Aorta (tissue), 5 donors: ENCODE measurements around the gene DAPK1. TPM values are rescaled to one million over a fixed set of nuclear protein-coding genes. Genes with fewer than 3 reads are reported as not detected.

Source experiments
- ATAC-seq: fragments of 200-7000 bp; cut with Tn5 transposase; one replicate; pipeline ENCODE4 v1.9.1; 2022; ENCODE audit warnings: moderate library complexity; ENCODE audit not compliant: low FRiP score
- DNase-seq, 2 donors: peaks; one replicate each; pipeline ENCODE4 v3.0.0-alpha.2; 2020
- H3K27ac ChIP-seq, 2 donors: one replicate each; pipeline ENCODE4 v1.5.1; 2013; ENCODE audit warnings: low read length in 2 of 2, mild to moderate bottlenecking in 2 of 2, moderate library complexity in 2 of 2, control low read depth in 1 of 2, inconsistent platforms in 1 of 2, low read depth in 1 of 2
- H3K27me3 ChIP-seq, 2 donors: one replicate each; pipeline ENCODE4 v1.6.1; 2013; ENCODE audit warnings: control low read depth in 1 of 2, low read length in 1 of 2, mild to moderate bottlenecking in 1 of 2, moderate library complexity in 1 of 2; ENCODE audit not compliant: insufficient read depth in 2 of 2, control insufficient read depth in 1 of 2
- H3K36me3 ChIP-seq, 2 donors: one replicate each; pipeline ENCODE4 v1.6.1; 2013; ENCODE audit warnings: control low read depth in 1 of 2, low read length in 1 of 2, mild to moderate bottlenecking in 1 of 2; ENCODE audit not compliant: insufficient read depth in 2 of 2, control insufficient read depth in 1 of 2
- H3K4me1 ChIP-seq, 2 donors: one replicate each; pipeline ENCODE4 v1.6.1; 2013; ENCODE audit warnings: low read length in 2 of 2, control low read depth in 1 of 2, mild to moderate bottlenecking in 1 of 2, moderate library complexity in 1 of 2; ENCODE audit not compliant: insufficient read depth in 2 of 2, control insufficient read depth in 1 of 2
- H3K4me3 ChIP-seq, 2 donors: one replicate each; pipeline ENCODE4 v1.5.1; 2013; ENCODE audit warnings: low read length in 2 of 2, control low read depth in 1 of 2, mild to moderate bottlenecking in 1 of 2
- H3K9me3 ChIP-seq: one replicate; pipeline ENCODE4 v1.6.1; 2013; ENCODE audit warnings: mild to moderate bottlenecking, low read length; ENCODE audit not compliant: control insufficient read depth
- WGBS, 2 donors: extraction: QIAGEN DNeasy Blood & Tissue Kit; methylation state at CpG; one replicate each; pipeline ENCODE4 v1.1.7; 2013; 5-methylcytosine and 5-hydroxymethylcytosine counted together
- intact Hi-C, 2 donors: fragments of 100-400 bp; cut with DNase I; formaldehyde crosslinking; loops; one replicate each; pipeline versions ENCODE4 v1.14.2 to v1.15.0; 2022
- polyA plus RNA-seq, 2 donors: library from polyadenylated mRNA; stranded (reverse); fragments of 200-250 nt; gene quantifications; one replicate each; pipeline ENCODE4 v1.2.3, GENCODE V29; 2013
- total RNA-seq, 2 donors: library from RNA; stranded (reverse); fragmentation: NEBNext Ultra II Directional; extraction: Animal tissue kit (Norgen Biotek cat#: 25700); gene quantifications; one replicate each; pipeline ENCODE4 v1.2.1, GENCODE V29; 2021
- donor health status: healthy with polysubstance abuse.
- donor health status: Bipolar disorder and iron deficiency.
- donor health status: DM: no; HTN: no; CAD: no.
- donor health status: DM: no; HTN: no; CAD: no.
- donor health status: DM: yes; HTN: yes; CAD: no.

The DAPK1 gene
- total and polyA plus RNA-seq, 4 donors, result 6.5 to 41.7 (median 21.7) TPM

GRCh38 chr9:87629104-87629503, 131.4 kb downstream of the DAPK1 start:
- Histone ChIP-seq H3K36me3 (no peaks in the 10 kb centered on the region), H3K27ac (no peak overlapping the region), H3K27me3 (no peaks in the 10 kb centered on the region), H3K4me1 (no peaks in the 10 kb centered on the region), H3K4me3 (no peak overlapping the region), H3K9me3 (peaks cover 2% of the 10 kb centered on the region)
- ATAC-seq (no peak), DNase-seq (no peak)
- intact Hi-C loops, result no loop called here
- WGBS, 2 donors, result 83 to 92% methylated on average over 6 of the region's 6 CpGs

GRCh38 chr9:87630266-87630665, 132.6 kb downstream of the DAPK1 start:
- Histone ChIP-seq H3K27me3 (no peaks in the 10 kb centered on the region), H3K4me1 (no peaks in the 10 kb centered on the region), H3K36me3 (no peaks in the 10 kb centered on the region), H3K4me3 (no peak overlapping the region), H3K9me3 (no peaks in the 10 kb centered on the region), H3K27ac (no peak overlapping the region)
- DNase-seq (no peak), ATAC-seq (no peak)
- 94 to 99% methylated on average over 3 of the region's 3 CpGs for WGBS, 2 donors
- intact Hi-C loops, result no loop called here

GRCh38 chr9:87630846-87631245, 133.2 kb downstream of the DAPK1 start:
- DNase-seq (no peak), ATAC-seq (no peak)
- H3K27me3 ChIP-seq, result no peaks in the 10 kb centered on the region
- no peaks in the 10 kb centered on the region for H3K9me3 ChIP-seq
- H3K27ac ChIP-seq, result no peak overlapping the region
- no peaks in the 10 kb centered on the region for H3K4me1 ChIP-seq
- no peak overlapping the region for H3K4me3 ChIP-seq
- intact Hi-C loops, result no loop called here
- WGBS, 2 donors, result 91 to 96% methylated on average over 3 of the region's 3 CpGs
- H3K36me3 ChIP-seq, result no peaks in the 10 kb centered on the region

DNA sequence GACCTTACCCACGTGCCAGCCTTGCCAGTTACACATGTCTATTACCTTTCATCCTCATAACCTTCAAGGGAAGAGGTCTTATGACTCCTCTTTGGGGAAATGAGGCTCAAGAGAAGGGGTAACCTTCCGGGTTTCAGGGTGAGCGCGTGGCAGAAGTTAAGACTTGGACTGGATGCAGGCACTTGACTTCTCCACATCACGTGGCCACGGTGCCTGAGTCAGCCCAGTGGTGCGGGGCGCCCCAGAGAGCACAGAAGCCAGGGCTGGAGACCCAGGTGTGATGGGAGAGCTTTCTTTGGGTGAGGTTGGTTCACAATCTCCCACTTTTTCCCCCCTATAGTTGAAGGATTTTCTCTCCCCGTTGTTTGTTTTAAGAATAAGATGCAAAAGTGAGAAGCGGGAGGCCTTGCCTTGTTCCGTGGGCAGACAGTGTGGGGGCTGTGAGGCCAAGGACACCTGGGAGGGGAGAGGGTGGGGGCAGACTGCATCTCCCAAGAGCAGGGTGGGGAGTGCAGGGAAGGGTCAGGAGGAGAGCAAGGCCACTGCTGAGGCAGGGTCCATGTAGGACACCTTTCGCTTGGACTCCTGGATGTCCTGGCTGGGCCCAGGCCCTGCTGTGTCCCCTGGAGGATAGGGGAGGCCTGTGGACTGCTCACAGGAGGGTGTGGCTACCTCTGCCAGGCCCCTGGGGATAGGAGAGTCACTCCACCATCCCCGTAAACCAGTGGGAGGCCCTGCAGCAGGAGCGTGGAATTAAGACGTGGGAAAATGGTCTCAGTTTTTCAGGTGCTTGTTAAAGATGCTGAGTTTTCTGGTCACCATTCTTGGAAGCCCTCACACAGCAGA, 138.2 kb downstream of the DAPK1 start:
- Histone ChIP-seq H3K36me3 (no peaks in the 10 kb centered on the region), H3K27me3 (no peaks in the 10 kb centered on the region), H3K4me1 (no peaks in the 10 kb centered on the region), H3K27ac (no peak overlapping the region), H3K4me3 (no peak overlapping the region), H3K9me3 (no peaks in the 10 kb centered on the region)
- ATAC-seq (no peak), DNase-seq (peak in 1 of 2 donors; percentile 62)
- intact Hi-C loops, result no loop called here
- 93 to 95% methylated on average over 15 of the region's 15 CpGs for WGBS, 2 donors

DNA sequence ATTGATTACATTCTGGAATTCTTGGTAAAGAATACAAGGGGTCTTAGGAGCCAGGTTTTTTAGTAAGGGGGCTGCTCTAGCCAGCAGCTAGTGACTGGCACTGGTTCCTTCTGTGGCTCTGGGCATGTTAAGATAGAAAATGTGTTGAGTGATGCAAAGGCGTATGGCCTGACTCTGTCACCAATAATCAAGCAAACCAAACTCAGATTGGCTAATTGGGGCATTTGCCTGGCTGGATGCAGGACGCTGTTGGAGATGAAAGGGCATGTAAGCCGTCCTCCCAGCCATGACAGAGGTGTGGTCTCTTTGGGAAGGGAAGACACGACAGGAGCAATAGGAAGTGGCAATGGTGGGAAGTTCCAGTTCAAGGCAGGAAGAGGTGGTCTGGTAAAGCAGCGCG, 140.6 kb downstream of the DAPK1 start:
- ATAC-seq, result no peak
- WGBS, 2 donors, result 95 to 96% methylated on average over 6 of the region's 6 CpGs
- no peaks in the 10 kb centered on the region for H3K4me1 ChIP-seq

GRCh38 chr9:87639949-87640348, 142.3 kb downstream of the DAPK1 start:
- DNase-seq (no peak), ATAC-seq (no peak)
- no peak overlapping the region for H3K4me3 ChIP-seq
- H3K4me1 ChIP-seq, result no peaks in the 10 kb centered on the region
- H3K27ac ChIP-seq, result no peak overlapping the region
- 50 to 53% methylated on average over 4 of the region's 4 CpGs for WGBS, 2 donors
- H3K36me3 ChIP-seq, result no peaks in the 10 kb centered on the region
- H3K27me3 ChIP-seq, result no peaks in the 10 kb centered on the region
- no peaks in the 10 kb centered on the region for H3K9me3 ChIP-seq
- intact Hi-C loops, result no loop called here

More for the DNA sequence above, 140.6 kb downstream of the DAPK1 start:
- intact Hi-C loops, result no loop called here
- peak in 1 of 2 donors; percentile 12 for DNase-seq
- Histone ChIP-seq H3K4me3 (no peak overlapping the region), H3K36me3 (no peaks in the 10 kb centered on the region), H3K27me3 (no peaks in the 10 kb centered on the region), H3K27ac (no peak overlapping the region), H3K9me3 (no peaks in the 10 kb centered on the region)

- ATAC-seq (peak; percentile 23), DNase-seq (no peak)
- H3K27me3 ChIP-seq, result no peaks in the 10 kb centered on the region
- 7 to 12% methylated on average over 5 of the region's 5 CpGs for WGBS, 2 donors
- H3K36me3 ChIP-seq, result no peaks in the 10 kb centered on the region
- H3K9me3 ChIP-seq, result no peaks in the 10 kb centered on the region
- H3K27ac ChIP-seq, result no peak overlapping the region
- H3K4me3 ChIP-seq, result no peak overlapping the region
- intact Hi-C loops, result no loop called here
- H3K4me1 ChIP-seq, result no peaks in the 10 kb centered on the region
Observed at GRCh38 chr9:87640385-87640795, 142.7 kb downstream of the DAPK1 start.

DNA sequence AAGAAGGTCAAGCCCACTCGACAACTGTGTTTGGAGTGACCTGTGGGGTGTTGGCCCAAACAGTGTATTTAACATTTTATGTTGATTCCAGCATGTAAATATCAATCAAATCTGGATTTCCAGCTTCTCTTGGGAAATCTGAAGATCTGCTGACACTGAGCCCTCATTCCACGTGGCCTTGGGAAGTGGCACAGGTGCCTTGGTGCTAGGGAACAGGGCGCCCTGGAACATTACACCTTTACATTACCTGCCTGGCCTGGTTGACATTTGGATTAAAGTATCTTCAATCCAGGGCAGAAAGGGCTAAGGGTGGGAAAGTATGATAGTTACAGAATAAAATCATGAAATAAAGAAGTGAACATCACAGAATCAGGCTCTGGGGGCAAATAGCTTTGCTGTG, 143.4 kb downstream of the DAPK1 start:
- DNase-seq, result no peak
- ATAC-seq, result no peak
- Histone ChIP-seq H3K9me3 (no peaks in the 10 kb centered on the region), H3K4me1 (no peaks in the 10 kb centered on the region), H3K4me3 (no peak overlapping the region), H3K27me3 (no peaks in the 10 kb centered on the region), H3K36me3 (no peaks in the 10 kb centered on the region), H3K27ac (no peak overlapping the region)
- intact Hi-C loops, result no loop called here
- WGBS, 2 donors, result 98 to 99% methylated on average over 3 of the region's 3 CpGs
